HG03469 (cell line): ENCODE data around the gene NEGR1.

Experiments
- ATAC-seq: cut with Tn5 transposase; IDR thresholded peaks from one replicate; pipeline ENCODE4 v1.9.1; 2021; ENCODE audit warnings: mild to moderate bottlenecking, moderate library complexity, moderate number of reproducible peaks; ENCODE audit not compliant: unreplicated experiment

The NEGR1 gene

DNA sequence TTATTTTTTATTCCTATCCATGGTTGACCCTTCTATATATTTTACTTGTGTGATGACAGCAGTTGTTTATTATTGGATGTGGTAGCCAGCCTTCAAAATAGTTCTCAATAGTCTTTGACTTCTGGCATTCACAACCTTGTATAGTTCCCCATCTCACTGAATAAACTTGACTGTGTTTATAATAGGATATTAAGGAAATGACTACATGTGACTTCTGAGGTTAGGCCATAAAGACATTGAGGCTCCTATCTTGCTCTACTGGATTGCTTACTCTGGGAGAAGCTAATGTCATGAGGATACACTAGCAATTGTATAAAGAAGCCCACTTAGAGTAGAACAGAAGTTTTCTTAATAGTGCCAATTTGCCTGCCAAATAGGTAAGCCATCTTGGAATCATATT, 231.8 kb downstream of the NEGR1 start:
- no peak for ATAC-seq

DNA sequence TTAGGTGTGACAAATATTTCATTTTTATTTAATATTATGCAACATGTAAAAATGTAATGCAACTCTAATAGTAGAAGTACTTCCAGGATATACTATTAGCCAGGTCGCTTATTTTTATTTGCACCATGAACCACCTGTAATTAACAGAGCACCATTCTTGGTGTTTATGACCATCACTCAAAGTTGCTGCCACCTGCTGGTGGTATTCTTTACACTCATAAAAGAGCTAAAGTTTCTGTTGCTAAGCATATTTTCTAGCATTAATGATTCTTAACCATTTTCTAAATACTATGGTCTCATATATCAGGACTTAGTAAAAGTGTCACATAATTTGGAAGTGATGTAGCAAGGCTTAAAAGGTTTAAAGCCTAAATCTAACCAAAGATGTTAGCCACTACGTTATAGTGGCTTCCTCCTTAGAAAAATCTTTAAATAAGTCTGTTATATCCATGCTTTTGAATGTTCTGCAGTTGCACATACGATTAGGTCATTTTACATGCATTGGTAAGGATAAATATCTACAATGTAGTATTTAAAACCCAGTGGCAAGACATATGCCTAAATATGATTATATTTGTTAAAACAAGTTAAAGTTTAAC, 244.5 kb downstream of the NEGR1 start:
- ATAC-seq = peak; percentile 73

DNA sequence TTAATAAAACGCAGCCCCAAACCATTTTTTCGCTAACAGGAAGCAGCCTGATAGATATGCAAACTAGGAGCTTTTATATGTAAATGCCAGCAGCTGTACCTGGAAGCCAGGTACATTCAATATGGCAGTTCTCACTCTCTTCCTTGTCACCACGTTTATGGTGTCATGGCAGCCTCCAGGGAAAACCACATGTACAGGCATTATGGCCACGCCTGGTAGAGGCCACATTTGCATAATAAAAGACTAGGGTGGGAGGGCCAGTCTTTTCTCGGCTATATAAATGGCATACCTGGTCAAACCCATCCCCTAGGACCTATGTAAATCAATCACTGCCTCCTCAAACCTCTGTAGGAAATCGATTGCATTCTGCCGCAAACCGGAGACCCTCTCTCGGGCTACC, 247.5 kb downstream of the NEGR1 start:
- no peak for ATAC-seq

DNA sequence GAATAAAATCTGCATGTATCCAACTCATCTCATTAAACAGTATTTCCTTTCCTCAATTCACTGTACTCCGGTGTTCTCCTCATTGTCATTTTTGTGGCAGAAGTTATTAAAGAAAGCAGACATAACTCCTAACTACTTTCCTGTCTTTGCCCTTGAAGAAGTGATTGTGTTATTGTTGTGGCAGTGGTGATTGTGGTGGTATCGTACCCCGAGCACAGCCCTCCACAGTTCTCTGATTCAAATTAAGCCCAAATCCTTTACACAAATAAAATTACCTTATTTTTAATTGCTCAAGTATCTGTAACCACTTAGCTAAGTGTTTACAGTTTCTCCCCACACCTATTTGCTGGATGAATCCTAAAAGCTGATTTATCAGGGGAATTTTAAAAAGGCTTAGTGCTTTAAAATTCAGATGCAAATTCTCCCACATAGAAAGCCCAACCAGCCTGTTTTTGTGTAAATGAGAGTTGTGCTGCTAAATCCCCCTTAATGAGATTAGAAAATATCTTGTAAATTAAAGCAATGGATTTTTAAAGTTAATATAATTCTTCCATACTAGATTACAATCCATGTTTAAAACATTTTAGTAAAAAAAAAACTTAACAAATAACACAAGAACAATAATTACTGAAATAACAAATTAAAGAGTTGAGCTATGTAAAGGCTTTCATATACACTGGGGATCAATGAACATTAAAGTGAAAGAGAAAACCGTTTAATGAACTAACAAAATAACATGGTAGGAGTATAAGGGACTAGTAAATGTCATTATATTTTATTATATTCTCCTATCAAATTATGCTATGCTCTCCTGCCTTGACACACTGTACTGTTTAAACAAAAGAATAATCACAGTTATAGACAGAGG, 259.0 kb downstream of the NEGR1 start:
- no peak for ATAC-seq

DNA sequence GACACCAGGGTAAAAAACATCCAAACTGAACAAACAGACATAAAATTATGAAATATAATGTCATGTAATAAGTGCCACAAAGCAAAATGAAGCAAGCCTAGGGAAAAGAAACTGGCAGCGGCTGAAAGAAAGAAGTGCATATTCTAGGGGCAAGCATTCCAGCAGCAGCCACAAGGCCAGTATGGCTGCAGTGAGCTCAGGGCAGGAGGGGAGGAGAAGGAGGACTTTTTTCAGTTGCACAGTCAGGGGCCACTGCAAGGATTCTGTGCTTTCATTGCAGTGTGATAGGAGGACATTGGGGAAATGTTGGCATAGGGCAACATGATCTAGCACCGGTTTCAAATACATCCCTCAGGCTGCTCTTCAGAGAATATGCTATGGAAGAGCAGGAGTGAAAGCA, 263.8 kb downstream of the NEGR1 start:
- no peak for ATAC-seq

DNA sequence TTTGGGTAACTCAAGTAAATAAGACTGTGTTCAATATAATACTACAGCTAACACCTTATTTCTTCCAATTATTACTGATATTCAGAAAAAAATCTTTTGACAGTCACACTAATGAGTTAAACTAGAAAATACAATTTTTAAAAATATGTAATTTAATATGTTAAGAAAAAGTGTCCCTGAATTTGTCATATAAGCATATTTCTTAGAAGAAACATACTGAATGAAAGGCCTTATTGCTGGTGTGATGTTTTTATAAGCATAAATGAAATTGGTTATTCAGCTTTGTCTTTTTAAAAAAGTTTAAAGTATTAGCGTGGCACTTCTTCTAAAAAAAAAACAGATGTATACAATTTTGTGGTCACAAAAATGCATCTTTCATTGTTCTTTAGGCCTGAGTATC, 267.3 kb downstream of the NEGR1 start:
- no peak for ATAC-seq

DNA sequence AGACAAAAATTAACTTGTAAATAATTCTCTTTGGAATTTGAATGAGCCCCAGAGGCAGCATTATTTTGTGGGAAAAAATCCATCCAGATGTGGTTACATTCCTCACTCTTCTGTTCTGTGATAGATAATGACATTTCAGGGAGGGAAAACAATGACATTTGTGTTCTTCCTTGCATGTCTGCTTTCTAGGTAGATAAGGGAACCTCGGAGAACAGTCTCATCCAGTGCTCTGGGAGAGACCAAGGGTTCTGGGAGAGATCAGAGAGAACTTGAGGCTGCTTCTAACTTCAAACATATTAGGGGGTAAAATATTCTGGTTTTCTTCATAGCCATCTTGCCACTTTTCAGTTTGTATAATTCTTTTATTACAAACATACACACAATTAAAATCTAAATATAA, 269.2 kb downstream of the NEGR1 start:
- ATAC-seq = no peak

DNA sequence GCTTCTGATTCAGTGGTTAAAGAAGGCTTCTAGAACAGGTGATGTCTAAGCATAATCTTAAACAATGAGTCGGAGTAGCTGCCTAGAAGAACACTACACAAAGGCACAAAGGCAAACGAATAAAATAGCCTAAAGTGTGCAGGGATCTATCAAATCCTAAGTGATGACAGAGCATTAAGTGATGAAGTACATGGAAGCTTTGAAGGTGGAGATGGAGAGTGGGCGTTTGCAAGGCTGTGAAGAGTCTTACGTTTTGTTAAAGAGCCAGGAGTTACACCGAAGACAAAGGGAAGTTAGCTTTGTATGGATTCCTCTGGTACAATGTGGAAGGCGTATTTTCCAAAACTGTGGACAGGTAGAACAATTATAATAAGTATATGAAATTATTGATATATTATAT, 270.6 kb downstream of the NEGR1 start:
- no peak for ATAC-seq

DNA sequence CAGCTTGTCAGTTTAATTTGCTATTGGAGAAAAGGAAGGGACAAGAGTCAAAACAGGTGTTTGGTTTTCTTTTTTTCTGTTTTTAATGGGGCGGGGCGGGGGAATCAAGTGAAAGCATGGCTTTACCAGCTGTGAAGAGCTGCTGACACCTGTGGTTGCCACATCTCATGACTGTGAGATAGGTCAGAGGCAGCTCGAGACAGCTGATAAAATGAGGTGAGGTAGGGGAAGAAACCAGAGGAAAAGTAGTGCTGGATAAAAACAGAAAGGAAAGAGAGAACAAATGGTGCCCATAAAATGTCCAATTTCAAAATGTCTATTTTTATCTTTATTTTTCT, 272.3 kb downstream of the NEGR1 start:
- ATAC-seq = no peak

DNA sequence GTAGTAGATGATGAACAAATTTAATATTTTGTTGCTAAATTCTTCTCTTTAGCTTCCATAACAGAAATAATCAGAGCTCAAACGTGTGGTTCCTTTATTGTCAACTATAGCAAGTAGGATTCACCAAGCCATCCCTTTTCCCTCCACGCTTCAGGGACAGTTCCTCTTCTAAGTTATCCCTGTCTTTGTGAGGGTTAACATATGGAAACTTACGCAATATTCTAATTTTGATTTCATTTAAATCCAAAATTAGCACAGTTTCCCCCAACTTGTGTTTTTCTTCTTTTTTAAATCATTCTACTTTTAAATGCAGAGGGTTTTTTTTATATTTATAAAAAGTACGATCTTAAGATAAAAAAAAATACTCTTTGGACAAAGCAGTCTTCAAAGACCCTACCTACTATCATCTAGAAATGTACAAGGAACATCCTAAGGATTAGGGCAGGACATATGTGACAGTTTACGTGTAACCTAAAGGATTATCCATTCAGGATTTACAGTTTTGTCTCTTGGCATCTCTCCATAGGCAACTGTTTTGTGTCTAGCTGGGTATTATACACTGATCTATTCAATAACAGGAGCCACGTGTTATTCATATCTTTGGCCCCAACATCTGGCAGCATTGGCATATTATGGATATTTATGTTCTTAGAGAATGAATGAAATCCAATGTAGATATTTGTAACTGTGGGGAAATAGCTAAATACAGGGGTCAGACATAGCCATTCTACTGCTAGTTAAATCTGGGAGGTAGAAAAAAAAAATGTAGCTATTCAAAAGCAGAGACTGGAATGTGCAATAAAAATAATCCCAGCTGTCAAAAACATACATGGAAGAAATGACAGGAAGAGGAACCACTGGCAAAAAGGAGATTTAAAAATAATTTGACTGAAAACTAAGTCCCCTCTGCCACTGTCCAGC, 272.9 kb downstream of the NEGR1 start:
- no peak for ATAC-seq

DNA sequence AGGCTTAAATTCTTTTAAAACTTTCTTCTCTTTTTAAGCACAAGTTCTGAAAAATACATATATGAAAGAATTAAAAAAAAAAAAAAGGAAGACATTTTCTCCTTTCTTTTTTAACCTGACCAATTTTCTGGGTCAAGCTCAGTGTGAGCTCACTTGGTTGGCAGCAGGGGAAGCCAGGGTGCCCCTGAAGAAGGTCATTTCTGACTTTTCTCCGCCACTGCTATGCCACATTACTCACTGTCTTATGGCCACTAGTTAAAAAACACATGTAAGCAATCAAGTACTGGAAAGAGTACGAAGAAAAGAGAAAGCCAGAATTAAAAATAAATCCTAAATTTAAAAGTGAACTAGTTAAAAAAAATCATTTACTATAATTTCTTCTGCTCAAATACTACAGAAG, 275.0 kb downstream of the NEGR1 start:
- ATAC-seq = no peak

DNA sequence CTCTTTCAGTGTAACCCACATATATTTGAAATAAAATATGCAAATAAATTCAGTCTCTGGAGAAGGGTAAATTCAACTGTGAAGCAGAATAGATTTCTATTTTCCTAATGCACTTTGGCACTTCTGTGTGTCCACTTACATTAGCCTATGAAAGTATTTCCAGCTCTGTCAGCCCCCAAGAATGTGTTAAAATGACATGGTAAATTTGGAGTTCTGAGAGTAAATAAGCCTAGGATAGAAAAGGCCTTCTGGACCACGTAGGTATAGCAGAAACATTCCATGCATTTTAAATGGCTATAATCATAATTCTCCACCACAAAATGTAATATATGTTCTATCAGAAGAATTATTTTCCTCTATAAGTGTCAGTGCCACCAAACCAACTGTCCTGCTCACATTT, 276.2 kb downstream of the NEGR1 start:
- no peak for ATAC-seq

DNA sequence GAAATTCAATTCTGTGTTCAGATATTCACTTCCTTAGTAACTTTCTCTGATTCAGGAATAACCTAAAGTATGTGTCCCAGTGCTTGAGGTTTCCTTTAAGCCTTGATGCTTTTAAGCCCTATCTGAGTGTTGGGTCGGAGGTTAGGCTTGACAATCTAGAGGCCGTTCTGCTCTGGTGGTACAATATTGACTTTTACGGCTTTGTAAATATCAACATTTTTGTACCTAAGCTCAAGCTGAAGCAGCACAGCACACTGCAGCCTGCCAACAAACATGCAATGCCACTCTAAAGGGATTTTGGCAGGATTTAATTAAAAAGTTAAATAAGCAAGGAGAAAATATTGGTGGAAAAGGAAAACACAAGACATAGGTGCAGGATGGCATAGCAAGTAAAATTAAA, 279.2 kb downstream of the NEGR1 start:
- ATAC-seq = no peak

DNA sequence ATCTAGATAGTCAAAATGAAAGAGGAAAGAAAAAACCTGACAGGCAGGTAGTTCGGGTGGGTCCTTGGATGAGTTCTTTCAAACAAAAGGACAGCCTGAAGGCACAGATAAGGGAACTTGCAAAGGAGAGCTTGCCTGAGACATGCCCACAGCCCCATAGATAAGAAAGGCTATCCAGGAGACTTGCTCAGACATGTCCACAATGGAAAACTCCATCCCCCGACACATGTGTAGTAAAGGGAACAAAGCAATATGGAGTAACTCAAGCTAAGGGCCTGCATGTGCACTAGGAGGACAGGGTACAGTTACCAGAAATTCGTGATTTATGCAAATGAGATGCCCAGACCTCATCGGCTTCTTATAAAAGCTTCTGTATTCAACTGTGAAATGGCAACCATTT, 281.5 kb downstream of the NEGR1 start:
- ATAC-seq = no peak

DNA sequence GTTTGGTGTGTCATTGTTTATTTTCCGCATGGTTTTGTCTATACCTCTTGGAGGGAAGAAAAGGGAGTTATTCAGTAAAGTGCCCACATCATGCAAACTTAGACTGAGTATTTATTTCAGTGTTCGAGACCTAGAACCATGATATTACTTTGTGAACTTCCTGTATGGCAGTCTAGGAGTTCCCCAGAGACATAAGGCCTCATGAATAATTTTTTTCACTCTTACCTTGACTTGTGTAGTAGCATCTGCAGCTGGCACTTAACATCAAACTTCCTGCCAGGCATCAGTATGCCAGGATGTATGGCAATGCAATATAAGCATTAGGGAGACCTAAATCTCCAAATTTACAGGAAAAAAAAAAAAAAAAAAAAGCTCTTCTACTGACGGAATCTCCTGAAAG, 287.7 kb downstream of the NEGR1 start:
- ATAC-seq = no peak

DNA sequence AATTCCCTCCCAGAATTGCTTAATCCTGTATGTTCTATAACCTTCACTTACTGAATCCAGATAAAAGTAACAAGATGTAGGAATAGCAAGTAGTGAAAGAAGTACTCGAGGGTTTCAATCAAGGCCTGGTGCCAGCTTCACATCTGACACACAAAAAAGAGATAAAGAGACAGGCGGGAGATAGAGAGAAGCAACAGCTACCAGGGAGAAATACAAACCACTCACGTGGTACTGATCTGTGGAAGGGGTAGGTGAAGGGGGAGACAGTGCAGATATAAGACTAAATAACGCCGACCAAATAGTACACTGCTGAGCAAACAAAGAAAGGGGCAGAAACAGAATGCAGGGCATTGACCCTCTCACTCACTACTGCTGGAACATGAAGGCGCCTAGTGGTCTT, 295.2 kb downstream of the NEGR1 start:
- ATAC-seq = no peak

DNA sequence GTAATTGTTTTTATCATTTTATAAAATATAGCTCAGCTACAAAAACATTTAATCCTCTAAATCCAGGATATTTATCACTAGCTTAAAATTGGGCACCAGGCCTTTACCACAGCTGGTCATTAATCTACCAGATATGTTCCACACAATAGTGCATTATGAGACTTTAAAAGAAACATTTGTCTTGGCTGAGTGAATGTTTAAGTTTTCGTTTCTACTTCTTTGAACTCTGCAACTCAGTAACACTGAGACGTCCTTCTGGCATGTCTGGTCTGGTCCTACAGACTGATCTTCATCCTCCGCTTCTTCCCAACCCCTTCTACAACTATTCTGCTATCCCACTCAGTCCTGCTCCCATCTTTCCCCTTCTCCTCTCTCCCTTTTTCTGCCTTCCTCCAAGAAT, 296.2 kb downstream of the NEGR1 start:
- ATAC-seq = no peak

DNA sequence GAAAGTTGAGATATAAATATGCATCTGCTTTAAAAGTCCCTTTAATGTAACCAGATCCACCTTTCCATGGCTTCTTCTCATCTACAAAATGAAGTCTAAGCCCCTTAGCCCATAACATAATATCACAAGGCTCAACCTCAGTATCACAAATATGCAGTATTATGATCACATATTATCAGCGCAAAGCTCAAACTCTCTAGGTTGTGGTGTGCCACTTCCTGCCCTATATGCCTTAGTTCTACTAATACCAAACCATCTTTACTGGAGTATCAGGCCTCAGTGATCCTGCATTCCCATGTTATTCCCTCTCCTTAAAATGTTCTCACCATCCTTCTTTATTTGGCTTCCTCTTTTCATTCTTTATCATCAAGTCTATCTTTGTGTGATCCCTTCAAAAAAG, 301.8 kb downstream of the NEGR1 start:
- no peak for ATAC-seq

DNA sequence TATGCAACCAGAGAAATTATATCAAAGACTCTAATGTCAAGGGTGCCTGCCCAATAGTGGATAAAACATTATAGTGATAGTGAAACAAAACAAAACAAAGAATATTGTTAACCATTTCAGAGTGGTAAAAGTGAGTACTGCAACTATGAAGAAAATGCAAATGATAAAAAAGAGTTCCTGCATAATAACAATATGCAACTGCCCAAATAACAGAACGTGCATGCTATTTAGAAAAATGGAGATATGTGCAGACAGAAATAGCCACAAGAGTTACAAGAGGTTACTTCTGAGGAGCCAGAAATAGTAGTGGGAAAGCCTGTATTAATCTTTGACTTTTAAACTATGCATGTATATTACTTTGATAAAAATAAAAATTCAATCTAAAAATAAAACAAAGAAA, 302.5 kb downstream of the NEGR1 start:
- ATAC-seq = no peak

DNA sequence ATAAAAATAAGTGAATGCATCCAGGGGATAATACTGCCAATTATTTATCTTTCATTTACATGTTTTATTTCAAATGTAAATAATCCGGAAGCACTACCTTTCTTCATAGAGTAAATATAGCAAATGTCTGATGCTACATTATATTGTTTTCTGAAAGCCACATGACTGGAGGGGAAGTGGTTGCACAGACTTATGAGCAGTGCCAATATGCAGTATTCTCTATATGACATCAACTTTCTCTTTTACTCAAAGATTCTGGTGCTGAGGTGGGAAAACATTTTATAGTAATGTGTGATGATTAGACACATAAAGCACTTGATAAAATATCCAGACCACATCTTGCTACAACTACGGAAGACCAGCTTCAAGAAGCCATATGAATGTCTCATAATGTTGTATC, 314.7 kb downstream of the NEGR1 start:
- ATAC-seq = peak; percentile 90

DNA sequence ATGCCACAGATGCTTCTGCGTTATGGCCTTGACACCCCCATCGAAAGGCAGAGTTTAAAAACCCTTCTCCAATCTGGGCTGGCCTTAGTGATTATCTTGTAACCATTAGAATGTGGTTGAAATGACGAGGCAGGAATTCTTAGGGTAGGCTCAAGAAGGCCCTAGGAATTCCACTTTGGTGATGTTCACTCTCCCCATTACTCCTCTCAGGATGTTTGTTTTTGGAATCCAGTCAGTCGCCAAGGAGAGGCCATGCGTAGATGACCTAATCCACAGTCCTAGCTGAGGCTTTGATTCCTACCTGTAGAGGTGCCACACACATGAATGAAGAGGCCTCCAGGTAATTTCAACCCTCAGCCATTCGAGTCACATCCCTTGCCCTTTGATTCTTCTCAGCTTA, 318.2 kb downstream of the NEGR1 start:
- ATAC-seq = no peak
